Measurements from ENCODE around the gene MED26.
A peak's percentile ranks its signal among the peaks of the same experiment; 100 is the strongest.

The MED26 gene

GRCh38 chr19:16594681-16595091 lies 33.3 kb downstream of the MED26 start:
- Histone ChIP-seq H3K27ac (peak overlapping the region in 8 of 11 experiments; percentile 0 to 37 (median 26); a peak in 6 of 22 replicates), H3K9ac (peak overlapping the region in 9 of 11 experiments; percentile 3 to 49 (median 32); a peak in 10 of 22 replicates), H3K36me3 (peaks cover 0 to 20% (median 0%) of the 10 kb centered on the region in 11 experiments; a peak in 3 of 22 replicates), H3K4me1 (peaks cover 65 to 85% (median 75%) of the 10 kb centered on the region in 10 experiments), H4K20me1 (peaks cover 100% of the 10 kb centered on the region in 11 experiments), H3K27me3 (no peaks in the 10 kb centered on the region), H3K4me2 (peak overlapping the region; percentile 80 to 99 (median 96)), H3K9me3 (replicated peaks in 1 of 11) (no peaks in the 10 kb centered on the region), H3K4me3 (peak overlapping the region in 3 of 10 experiments; percentile 2 to 33 (median 15); a peak in 3 of 20 replicates)
- TF ChIP-seq Cebpa-rat (IDR thresholded peaks at IDR 0.05), result no peak

GRCh38 chr19:16594131-16594586 lies 33.8 kb downstream of the MED26 start:
- Histone ChIP-seq H3K36me3 (peaks cover 0 to 20% (median 0%) of the 10 kb centered on the region in 11 experiments; a peak in 3 of 22 replicates), H3K9ac (peak overlapping the region in 7 of 11 experiments; percentile 13 to 49 (median 33); a peak in 10 of 22 replicates), H3K27me3 (no peaks in the 10 kb centered on the region), H3K27ac (peak overlapping the region in 8 of 11 experiments; percentile 0 to 37 (median 26); a peak in 8 of 22 replicates), H3K4me3 (peak overlapping the region in 5 of 10 experiments; percentile 9 to 33 (median 23); a peak in 3 of 20 replicates), H3K4me1 (peaks cover 70 to 85% (median 78%) of the 10 kb centered on the region in 10 experiments), H3K4me2 (peak overlapping the region; percentile 80 to 99 (median 96)), H4K20me1 (peaks cover 100% of the 10 kb centered on the region in 11 experiments), H3K9me3 (replicated peaks in 1 of 11) (no peaks in the 10 kb centered on the region)
- TF ChIP-seq Cebpa-rat (IDR thresholded peaks at IDR 0.05), result no peak

- TF ChIP-seq Cebpa-rat (IDR thresholded peaks at IDR 0.05), result no peak
Measured at GRCh38 chr19:16593181-16593580, 34.8 kb downstream of the MED26 start.

GRCh38 chr19:16591803-16592556 lies 36.0 kb downstream of the MED26 start:
- TF ChIP-seq Cebpa-rat (IDR thresholded peaks at IDR 0.05), result no peak

More at GRCh38 chr19:16593181-16593580, 34.8 kb downstream of the MED26 start:
- Histone ChIP-seq H4K20me1 (peaks cover 100% of the 10 kb centered on the region in 11 experiments), H3K4me3 (no peak overlapping the region), H3K27ac (no peak overlapping the region), H3K4me1 (peaks cover 80 to 92% (median 87%) of the 10 kb centered on the region in 10 experiments), H3K36me3 (peaks cover 0 to 17% (median 0%) of the 10 kb centered on the region in 11 experiments; a peak in 3 of 22 replicates), H3K9ac (no peak overlapping the region), H3K27me3 (no peaks in the 10 kb centered on the region), H3K4me2 (peak overlapping the region; percentile 80 to 99 (median 96)), H3K9me3 (replicated peaks in 1 of 11) (no peaks in the 10 kb centered on the region)

GRCh38 chr19:16590876-16591802 lies 36.9 kb downstream of the MED26 start:
- Histone ChIP-seq H3K4me1 (peaks cover 96 to 100% (median 100%) of the 10 kb centered on the region in 10 experiments), H3K27me3 (no peaks in the 10 kb centered on the region), H3K4me3 (no peak overlapping the region), H4K20me1 (peaks cover 99 to 100% (median 100%) of the 10 kb centered on the region in 11 experiments), H3K9ac (peak overlapping the region in 1 of 11 experiments; percentile 21; a peak in 2 of 22 replicates), H3K36me3 (peaks cover 0 to 9% (median 0%) of the 10 kb centered on the region in 11 experiments; a peak in 2 of 22 replicates), H3K27ac (no peak overlapping the region), H3K9me3 (replicated peaks in 1 of 11) (no peaks in the 10 kb centered on the region), H3K4me2 (peak overlapping the region; percentile 84 to 99 (median 96); a peak in 21 of 22 replicates)
- no peak for TF ChIP-seq Cebpa-rat (IDR thresholded peaks at IDR 0.05)

More at GRCh38 chr19:16591803-16592556, 36.0 kb downstream of the MED26 start:
- Histone ChIP-seq H4K20me1 (peaks cover 99 to 100% (median 100%) of the 10 kb centered on the region in 11 experiments), H3K27ac (0 out of 22 replicates have a peak overlapping the region, but pooled peaks of 1 of the 11 experiments have one; percentile 9), H3K4me2 (peak overlapping the region; percentile 80 to 99 (median 96)), H3K9ac (peak overlapping the region in 2 of 11 experiments; percentile 17 to 21; a peak in 2 of 22 replicates), H3K9me3 (replicated peaks in 1 of 11) (no peaks in the 10 kb centered on the region), H3K36me3 (peaks cover 0 to 17% (median 0%) of the 10 kb centered on the region in 11 experiments; a peak in 3 of 22 replicates), H3K4me1 (peaks cover 92 to 100% (median 99%) of the 10 kb centered on the region in 10 experiments), H3K4me3 (no peak overlapping the region), H3K27me3 (no peaks in the 10 kb centered on the region)

- Histone ChIP-seq H3K4me2 (peak overlapping the region; percentile 94 to 100 (median 99)), H3K4me3 (no peak overlapping the region), H3K9ac (peak overlapping the region in 2 of 11 experiments; percentile 4 to 66; a peak in 1 of 22 replicates), H3K9me3 (replicated peaks in 1 of 11) (no peaks in the 10 kb centered on the region), H3K36me3 (peaks cover 0 to 9% (median 0%) of the 10 kb centered on the region in 11 experiments; a peak in 2 of 22 replicates), H3K27me3 (no peaks in the 10 kb centered on the region), H3K27ac (0 out of 22 replicates have a peak overlapping the region, but pooled peaks of 1 of the 11 experiments have one; percentile 7), H4K20me1 (peaks cover 90 to 100% (median 100%) of the 10 kb centered on the region in 11 experiments), H3K4me1 (peaks cover 94 to 100% (median 100%) of the 10 kb centered on the region in 10 experiments)
- TF ChIP-seq Cebpa-rat (IDR thresholded peaks at IDR 0.05), result no peak
Measured at GRCh38 chr19:16589917-16590316, 38.1 kb downstream of the MED26 start.

- H3K4me3 ChIP-seq, result peak overlapping the region in 8 of 10 experiments; percentile 19 to 61 (median 43); a peak in 13 of 20 replicates
Measured at GRCh38 chr19:16588824-16589577, 39.0 kb downstream of the MED26 start.

More at GRCh38 chr19:16588824-16589577, 39.0 kb downstream of the MED26 start:
- no peak for TF ChIP-seq Cebpa-rat (IDR thresholded peaks at IDR 0.05)
- H3K27ac ChIP-seq, result peak overlapping the region in 9 of 11 experiments; percentile 3 to 91 (median 88); a peak in 15 of 22 replicates
- peaks cover 0 to 9% (median 0%) of the 10 kb centered on the region in 11 experiments; a peak in 2 of 22 replicates for H3K36me3 ChIP-seq
- peaks cover 82 to 100% (median 97%) of the 10 kb centered on the region in 11 experiments for H4K20me1 ChIP-seq
- peak overlapping the region; percentile 94 to 100 (median 99) for H3K4me2 ChIP-seq
- no peaks in the 10 kb centered on the region for H3K9me3 ChIP-seq (replicated peaks in 1 of 11)
- peak overlapping the region in 9 of 11 experiments; percentile 36 to 79 (median 77); a peak in 14 of 22 replicates for H3K9ac ChIP-seq
- peaks cover 87 to 100% (median 100%) of the 10 kb centered on the region in 10 experiments for H3K4me1 ChIP-seq
- no peaks in the 10 kb centered on the region for H3K27me3 ChIP-seq
